ENCODE results near the gene ATP8A1. TPM values are rescaled to one million over a fixed set of nuclear protein-coding genes. Genes with fewer than 3 reads are reported as not detected.

Gene ATP8A1
- total and polyA plus RNA-seq, 2 of the 4 experiments (the other 2 are of a cell fraction): 0.12 to 0.36 TPM

DNA sequence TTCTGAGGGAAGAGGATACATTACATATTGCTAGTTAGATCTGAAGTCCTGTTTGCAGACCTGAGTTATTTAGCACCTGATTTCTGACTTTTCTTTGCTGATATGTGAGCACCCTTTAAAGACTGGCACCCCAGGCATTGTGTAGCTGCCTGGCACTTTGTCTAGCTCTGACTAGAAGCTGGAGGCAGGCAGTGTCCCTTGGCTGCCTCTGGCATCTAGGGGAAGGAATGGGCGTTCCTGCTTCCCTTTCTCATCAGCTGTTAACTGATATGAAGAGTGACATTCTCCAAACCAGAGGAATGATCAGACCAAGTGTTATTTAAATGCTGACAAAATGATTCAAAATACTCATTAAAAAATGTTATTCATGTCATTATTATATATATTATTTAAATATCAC, 289.9 kb downstream of the ATP8A1 start:
- Histone ChIP-seq H2BK15ac (ENCODE audit: low read depth, low read length) (no peak overlapping the region), H4K8ac (ENCODE audit: low read depth in 2 of 2, low read length in 2 of 2) (no peak overlapping the region), H3K9ac (ENCODE audit: low read depth, low read length) (no peak overlapping the region), H3K9me1 (ENCODE audit: insufficient read depth, low read length) (no peaks in the 10 kb centered on the region), H3K23ac (ENCODE audit: low read depth, low read length) (no peak overlapping the region), H2BK5ac (ENCODE audit: low read depth, low read length, poor library complexity, severe bottlenecking) (no peak overlapping the region), H2AK9ac (replicated peaks; ENCODE audit: low read depth, low read length, poor library complexity) (no peak overlapping the region), H3K56ac (ENCODE audit: extremely low read depth, insufficient read depth, low read length) (no peak overlapping the region), H4K20me1 (ENCODE audit: insufficient read depth, low read length) (no peaks in the 10 kb centered on the region), H2AK5ac (ENCODE audit: low read depth, low read length) (no peak overlapping the region), H3K36me3 (ENCODE audit: control insufficient read depth, insufficient read depth, low read length) (no peaks in the 10 kb centered on the region), H4K5ac (ENCODE audit: low read depth, low read length) (peak overlapping the region; percentile 51; the same call in 1 of the 2 replicates), H3K18ac (ENCODE audit: low read depth, low read length) (peak overlapping the region; percentile 54; the same call in 1 of the 2 replicates), H3K9me3 (ENCODE audit: control insufficient read depth, insufficient read depth, low read length) (peaks cover 4% of the 10 kb centered on the region), H3K79me1 (ENCODE audit: low read depth in 1 of 2, low read length in 2 of 2) (no peaks in the 10 kb centered on the region), H3K27me3 (ENCODE audit: control insufficient read depth, insufficient read depth, low read length) (no peaks in the 10 kb centered on the region), H4K91ac (ENCODE audit: insufficient read depth, low read depth, low read length) (no peak overlapping the region), H3K4me3 (ENCODE audit: insufficient read depth, low read depth, low read length) (no peak overlapping the region), H3K4me2 (ENCODE audit: low read depth, low read length) (no peak overlapping the region), H2BK120ac (ENCODE audit: low read depth, low read length) (no peak overlapping the region), H2AFZ (replicated peaks; ENCODE audit: low read length, poor library complexity) (no peak overlapping the region), H3K27ac (ENCODE audit: insufficient read depth, low read length) (peak overlapping the region; percentile 38; the same call in 1 of the 2 replicates), H2BK20ac (ENCODE audit: low read depth, low read length) (no peak overlapping the region), H3K4me1 (ENCODE audit: control insufficient read depth, insufficient read depth, low read length) (peaks cover 7% of the 10 kb centered on the region; the same call in 1 of the 2 replicates), H3K14ac (replicated peaks; ENCODE audit: low read depth, low read length) (no peak overlapping the region), H3K4ac (ENCODE audit: low read depth, low read length) (no peak overlapping the region)
- TF ChIP-seq, protein P1, sequence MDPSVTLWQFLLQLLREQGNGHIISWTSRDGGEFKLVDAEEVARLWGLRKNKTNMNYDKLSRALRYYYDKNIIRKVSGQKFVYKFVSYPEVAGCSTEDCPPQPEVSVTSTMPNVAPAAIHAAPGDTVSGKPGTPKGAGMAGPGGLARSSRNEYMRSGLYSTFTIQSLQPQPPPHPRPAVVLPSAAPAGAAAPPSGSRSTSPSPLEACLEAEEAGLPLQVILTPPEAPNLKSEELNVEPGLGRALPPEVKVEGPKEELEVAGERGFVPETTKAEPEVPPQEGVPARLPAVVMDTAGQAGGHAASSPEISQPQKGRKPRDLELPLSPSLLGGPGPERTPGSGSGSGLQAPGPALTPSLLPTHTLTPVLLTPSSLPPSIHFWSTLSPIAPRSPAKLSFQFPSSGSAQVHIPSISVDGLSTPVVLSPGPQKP (IDR thresholded peaks at IDR 0.05; ENCODE audit: borderline replicate concordance, low read depth, low read length): no peak
- no peak for TF ChIP-seq RFX5 (IDR thresholded peaks at IDR 0.05; ENCODE audit: low read depth, low read length)
- TF ChIP-seq RCOR1 (IDR thresholded peaks at IDR 0.05; ENCODE audit: insufficient replicate concordance, low read length): no peak
- TF ChIP-seq, protein P2, sequence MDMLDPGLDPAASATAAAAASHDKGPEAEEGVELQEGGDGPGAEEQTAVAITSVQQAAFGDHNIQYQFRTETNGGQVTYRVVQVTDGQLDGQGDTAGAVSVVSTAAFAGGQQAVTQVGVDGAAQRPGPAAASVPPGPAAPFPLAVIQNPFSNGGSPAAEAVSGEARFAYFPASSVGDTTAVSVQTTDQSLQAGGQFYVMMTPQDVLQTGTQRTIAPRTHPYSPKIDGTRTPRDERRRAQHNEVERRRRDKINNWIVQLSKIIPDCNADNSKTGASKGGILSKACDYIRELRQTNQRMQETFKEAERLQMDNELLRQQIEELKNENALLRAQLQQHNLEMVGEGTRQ (IDR thresholded peaks at IDR 0.05; ENCODE audit: low read depth, low read length): no peak
- TF ChIP-seq BHLHE40 (IDR thresholded peaks at IDR 0.05; ENCODE audit: low read depth, low read length): no peak
- TF ChIP-seq FOS (IDR thresholded peaks at IDR 0.05; ENCODE audit: low read depth, low read length): no peak
- TF ChIP-seq NFE2L2 (IDR thresholded peaks at IDR 0.05; ENCODE audit: low read depth, low read length): no peak
- TF ChIP-seq MAFK (IDR thresholded peaks at IDR 0.05; ENCODE audit: low read depth, low read length): no peak
- no peak for TF ChIP-seq MXI1 (IDR thresholded peaks at IDR 0.05; ENCODE audit: borderline replicate concordance, low read depth, low read length)
- TF ChIP-seq MAZ (IDR thresholded peaks at IDR 0.05; ENCODE audit: borderline replicate concordance, low read depth, low read length): no peak
- no peak for TF ChIP-seq RAD21 (IDR thresholded peaks at IDR 0.05; ENCODE audit: low read length)
- TF ChIP-seq, protein P3, sequence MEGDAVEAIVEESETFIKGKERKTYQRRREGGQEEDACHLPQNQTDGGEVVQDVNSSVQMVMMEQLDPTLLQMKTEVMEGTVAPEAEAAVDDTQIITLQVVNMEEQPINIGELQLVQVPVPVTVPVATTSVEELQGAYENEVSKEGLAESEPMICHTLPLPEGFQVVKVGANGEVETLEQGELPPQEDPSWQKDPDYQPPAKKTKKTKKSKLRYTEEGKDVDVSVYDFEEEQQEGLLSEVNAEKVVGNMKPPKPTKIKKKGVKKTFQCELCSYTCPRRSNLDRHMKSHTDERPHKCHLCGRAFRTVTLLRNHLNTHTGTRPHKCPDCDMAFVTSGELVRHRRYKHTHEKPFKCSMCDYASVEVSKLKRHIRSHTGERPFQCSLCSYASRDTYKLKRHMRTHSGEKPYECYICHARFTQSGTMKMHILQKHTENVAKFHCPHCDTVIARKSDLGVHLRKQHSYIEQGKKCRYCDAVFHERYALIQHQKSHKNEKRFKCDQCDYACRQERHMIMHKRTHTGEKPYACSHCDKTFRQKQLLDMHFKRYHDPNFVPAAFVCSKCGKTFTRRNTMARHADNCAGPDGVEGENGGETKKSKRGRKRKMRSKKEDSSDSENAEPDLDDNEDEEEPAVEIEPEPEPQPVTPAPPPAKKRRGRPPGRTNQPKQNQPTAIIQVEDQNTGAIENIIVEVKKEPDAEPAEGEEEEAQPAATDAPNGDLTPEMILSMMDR (conservative IDR thresholded peaks at IDR 0.05; ENCODE audit: low read depth, low read length): no peak
- no peak for TF ChIP-seq CHD1 (IDR thresholded peaks at IDR 0.05; ENCODE audit: low read depth, low read length)
- no peak for TF ChIP-seq SMC3 (IDR thresholded peaks at IDR 0.05; ENCODE audit: low read depth, low read length)
- WGBS, 2 experiments (ENCODE audit: extremely low coverage in 2 of 2, insufficient read length in 1 of 2): no CpG with 5 or more reads among the region's 1 CpG
- intact Hi-C loops (cut with micrococcal nuclease) (no loop called here), dilution Hi-C loops (cut with HindIII; ENCODE audit: low sequenced_read_pairs, unreplicated experiment) (no loop called here), in situ Hi-C loops (cut with MboI; ENCODE audit: low sequenced_read_pairs) (loop anchor here (5.0 kb wide), 1 partner anchor 150 kb away; no protein-coding TSS in a partner anchor)
- ChIA-PET CTCF (interaction anchor here (1.2 kb wide), 1 partner anchor 153 kb away, joined by 4 read pairs; no protein-coding TSS in a partner anchor), POLR2A (ENCODE audit: unreplicated experiment) (no interaction called here)
- no peak for ATAC-seq (ENCODE audit: low read depth)
- no peak for DNase-seq
- no TSS peak for BruUV-seq (replicated peaks)

All from IMR-90 (cell line).